Fibroblast of peridontal ligament (primary cell): ENCODE data around the gene HJURP.

Experiments
- DNase-seq: peaks from one replicate; pipeline ENCODE4 v3.0.0-alpha.2; 2010; ENCODE audit errors: extremely low read depth

The HJURP gene

GRCh38 chr2:233814056-233814835 lies 40.1 kb downstream of the HJURP start:
- no peak for DNase-seq

- no peak for DNase-seq
These were observed 40.9 kb downstream of the HJURP start for GRCh38 chr2:233813236-233814055.

GRCh38 chr2:233811732-233812131 lies 42.6 kb downstream of the HJURP start:
- no peak for DNase-seq

GRCh38 chr2:233811087-233811486 lies 43.2 kb downstream of the HJURP start:
- DNase-seq = no peak

- no peak for DNase-seq
These were observed 44.0 kb downstream of the HJURP start for GRCh38 chr2:233810385-233810784.

- DNase-seq = no peak
These were observed 46.1 kb downstream of the HJURP start for GRCh38 chr2:233807966-233808935.

- DNase-seq = no peak
These were observed 47.0 kb downstream of the HJURP start for GRCh38 chr2:233807215-233807865.

GRCh38 chr2:233803994-233804393 lies 50.3 kb downstream of the HJURP start:
- no peak for DNase-seq

GRCh38 chr2:233803292-233803911 lies 50.9 kb downstream of the HJURP start:
- DNase-seq = no peak

GRCh38 chr2:233802132-233802815 lies 52.1 kb downstream of the HJURP start:
- DNase-seq = no peak

- no peak for DNase-seq
These were observed 52.8 kb downstream of the HJURP start for GRCh38 chr2:233801357-233802131.

- no peak for DNase-seq
These were observed 54.1 kb downstream of the HJURP start for GRCh38 chr2:233800208-233800607.

- no peak for DNase-seq
These were observed 54.6 kb downstream of the HJURP start for GRCh38 chr2:233799716-233800115.

- DNase-seq = no peak
These were observed 55.2 kb downstream of the HJURP start for GRCh38 chr2:233799087-233799665.

GRCh38 chr2:233798335-233799086 lies 55.8 kb downstream of the HJURP start:
- DNase-seq = no peak

GRCh38 chr2:233796254-233796653 lies 58.1 kb downstream of the HJURP start:
- no peak for DNase-seq

GRCh38 chr2:233795735-233796171 lies 58.6 kb downstream of the HJURP start:
- DNase-seq = no peak

- no peak for DNase-seq
These were observed 60.1 kb downstream of the HJURP start for GRCh38 chr2:233794128-233794658.
